Tibial artery (tissue), 4 donors: ENCODE data around the gene HAL.
A peak's percentile ranks its signal among the peaks of the same experiment; 100 is the strongest.

ENCODE experiments used
- DNase-seq, 2 donors: peaks; one replicate each; pipeline ENCODE4 v3.0.0-alpha.2; 2019
- H3K27ac ChIP-seq, 2 donors: fragments of 200-600 bp; sonication (generic) in 1 of 2; 1 replicate in 1 of 2; 2 replicates in 1 of 2; pipeline ENCODE4 v1.5.1; 2018 to 2019; ENCODE audit warnings: mild to moderate bottlenecking in 1 of 2
- H3K27me3 ChIP-seq, 2 donors: fragments of 200-600 bp; sonication (generic) in 1 of 2; one replicate each; pipeline versions ENCODE4 v1.5.1 to v1.6.0; 2016 to 2019
- H3K36me3 ChIP-seq, 3 donors: fragments of 200-600 bp; sonication (generic) in 2 of 3; one replicate each; pipeline ENCODE4 v1.5.1; 2016 to 2019; ENCODE audit warnings: mild to moderate bottlenecking in 2 of 3
- H3K4me1 ChIP-seq, 4 donors: fragments of 200-600 bp; sonication (generic) in 2 of 4; 1 replicate in 3 of 4; 2 replicates in 1 of 4; pipeline ENCODE4 v1.5.1; 2016 to 2019
- H3K4me3 ChIP-seq, 2 donors: fragments of 200-600 bp; sonication (generic) in 1 of 2; 1 replicate in 1 of 2; 2 replicates in 1 of 2; pipeline ENCODE4 v1.5.1; 2018 to 2019; ENCODE audit warnings: mild to moderate bottlenecking in 2 of 2
- H3K9me3 ChIP-seq, 3 donors: fragments of 200-600 bp; sonication (generic) in 1 of 3; one replicate each; pipeline ENCODE4 v1.5.1; 2016 to 2019
- intact Hi-C: fragments of 100-400 bp; cut with DNase I; formaldehyde crosslinking; loops from one replicate; pipeline ENCODE4 v1.15.0; 2023; ENCODE audit warnings: low total_unique reads
- TF ChIP-seq, protein P1 (sequence below), 2 experiments: fragments of 200-600 bp in 1 of 2; fragments of 450-650 bp in 1 of 2; IDR thresholded peaks; one replicate each; pipeline ENCODE4 v1.5.1; 2017 to 2019; ENCODE audit warnings: antibody characterized with exemption in 2 of 2, mild to moderate bottlenecking in 1 of 2, moderate library complexity in 1 of 2

Gene HAL

DNA sequence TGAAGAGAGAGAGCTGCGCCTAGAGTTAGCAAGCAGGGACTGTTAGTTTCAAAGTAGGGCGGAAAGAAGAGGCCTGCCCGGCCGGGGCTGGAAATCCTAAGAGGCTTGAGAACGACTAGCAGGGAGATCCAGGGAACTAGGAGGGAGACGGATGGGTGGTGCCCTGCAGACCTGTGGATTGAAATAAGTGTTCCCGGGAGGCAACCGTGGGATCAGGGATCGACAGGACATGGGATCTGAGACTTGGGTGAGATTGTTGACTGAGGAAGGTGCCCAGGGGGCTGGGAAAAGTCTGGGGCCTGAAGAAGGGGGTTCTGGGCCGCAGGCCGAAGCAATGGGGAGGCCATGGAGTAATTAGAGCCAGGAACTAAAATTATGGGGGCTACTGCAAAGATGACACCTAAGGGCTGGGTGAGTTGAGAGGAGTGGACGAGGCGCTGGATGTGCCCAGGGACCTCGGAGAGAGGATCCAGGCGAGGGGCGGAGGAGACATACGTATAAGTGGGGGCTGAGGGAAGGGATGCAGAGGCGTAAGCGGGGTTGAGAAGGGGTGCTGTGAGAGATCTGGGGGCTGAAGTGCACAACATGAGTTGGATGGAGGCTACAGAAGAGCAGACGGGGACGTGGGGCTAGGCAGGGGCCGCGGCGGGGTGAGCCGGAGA, 38.6 kb upstream of the HAL start:
- peak in 1 of 2 donors; percentile 25 for DNase-seq
- Histone ChIP-seq H3K4me1 (peaks cover 0 to 16% (median 10%) of the 10 kb centered on the region in 4 donors), H3K36me3 (no peaks in the 10 kb centered on the region), H3K27me3 (no peaks in the 10 kb centered on the region), H3K4me3 (peak overlapping the region; percentile 88 to 94), H3K9me3 (no peaks in the 10 kb centered on the region), H3K27ac (peak overlapping the region; percentile 91 to 95)
- TF ChIP-seq, protein P1, sequence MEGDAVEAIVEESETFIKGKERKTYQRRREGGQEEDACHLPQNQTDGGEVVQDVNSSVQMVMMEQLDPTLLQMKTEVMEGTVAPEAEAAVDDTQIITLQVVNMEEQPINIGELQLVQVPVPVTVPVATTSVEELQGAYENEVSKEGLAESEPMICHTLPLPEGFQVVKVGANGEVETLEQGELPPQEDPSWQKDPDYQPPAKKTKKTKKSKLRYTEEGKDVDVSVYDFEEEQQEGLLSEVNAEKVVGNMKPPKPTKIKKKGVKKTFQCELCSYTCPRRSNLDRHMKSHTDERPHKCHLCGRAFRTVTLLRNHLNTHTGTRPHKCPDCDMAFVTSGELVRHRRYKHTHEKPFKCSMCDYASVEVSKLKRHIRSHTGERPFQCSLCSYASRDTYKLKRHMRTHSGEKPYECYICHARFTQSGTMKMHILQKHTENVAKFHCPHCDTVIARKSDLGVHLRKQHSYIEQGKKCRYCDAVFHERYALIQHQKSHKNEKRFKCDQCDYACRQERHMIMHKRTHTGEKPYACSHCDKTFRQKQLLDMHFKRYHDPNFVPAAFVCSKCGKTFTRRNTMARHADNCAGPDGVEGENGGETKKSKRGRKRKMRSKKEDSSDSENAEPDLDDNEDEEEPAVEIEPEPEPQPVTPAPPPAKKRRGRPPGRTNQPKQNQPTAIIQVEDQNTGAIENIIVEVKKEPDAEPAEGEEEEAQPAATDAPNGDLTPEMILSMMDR (IDR thresholded peaks at IDR 0.05), result no peak
- intact Hi-C loops, result loop anchor here (10.0 kb wide), 1 partner anchor 370 kb away; the partner anchor contains the start of gene CDK17

DNA sequence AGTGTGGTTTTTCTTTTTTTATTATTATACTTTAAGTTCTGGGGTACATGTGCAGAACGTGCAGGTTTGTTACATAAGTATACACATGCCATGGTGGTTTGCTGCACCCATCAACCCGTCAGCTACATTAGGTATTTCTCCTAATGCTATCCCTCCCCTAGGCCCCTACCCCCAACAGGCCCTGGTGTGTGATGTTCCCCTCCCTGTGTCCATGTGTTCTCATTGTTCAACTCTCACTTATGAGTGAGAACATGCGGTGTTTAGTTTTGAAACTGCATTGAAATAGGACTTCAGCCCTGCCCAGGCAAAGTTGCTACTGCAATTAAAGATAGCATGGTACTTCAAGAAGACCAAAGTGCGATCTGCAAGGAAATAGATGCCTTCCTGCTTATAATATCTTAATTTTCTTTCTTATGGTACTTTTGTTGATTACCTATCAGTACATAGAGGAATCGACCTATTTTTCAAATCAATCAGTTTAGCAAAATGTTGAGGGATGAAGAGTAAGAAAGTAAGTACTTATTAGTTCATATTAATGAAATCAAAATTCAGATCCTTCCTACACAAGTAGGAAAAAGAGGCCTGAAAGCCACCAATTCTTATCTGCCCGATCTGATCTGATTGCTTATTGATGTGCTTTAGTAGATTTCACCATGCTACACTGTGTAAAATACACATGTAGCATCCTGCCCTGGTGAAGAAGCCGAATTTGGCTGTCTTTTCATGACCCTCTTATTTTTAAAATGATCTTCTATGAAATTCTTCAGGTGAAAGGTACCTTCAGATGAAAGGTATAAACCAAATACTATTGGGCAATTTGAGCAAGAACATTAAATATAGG, 37.6 kb upstream of the HAL start:
- TF ChIP-seq, protein P1 (IDR thresholded peaks at IDR 0.05), result no peak
- no peak for DNase-seq
- peak overlapping the region; percentile 91 to 95 for H3K27ac ChIP-seq
- no peaks in the 10 kb centered on the region for H3K27me3 ChIP-seq
- H3K36me3 ChIP-seq, result peaks cover 0 to under 1% (median 0%) of the 10 kb centered on the region in 3 donors
- H3K4me1 ChIP-seq, result peaks cover 0 to 16% (median 10%) of the 10 kb centered on the region in 4 donors
- intact Hi-C loops, result loop anchor here (10.0 kb wide), 1 partner anchor 371 kb away; the partner anchor contains the start of gene CDK17
- H3K4me3 ChIP-seq, result peak overlapping the region; percentile 88 to 94
- H3K9me3 ChIP-seq, result no peaks in the 10 kb centered on the region

DNA sequence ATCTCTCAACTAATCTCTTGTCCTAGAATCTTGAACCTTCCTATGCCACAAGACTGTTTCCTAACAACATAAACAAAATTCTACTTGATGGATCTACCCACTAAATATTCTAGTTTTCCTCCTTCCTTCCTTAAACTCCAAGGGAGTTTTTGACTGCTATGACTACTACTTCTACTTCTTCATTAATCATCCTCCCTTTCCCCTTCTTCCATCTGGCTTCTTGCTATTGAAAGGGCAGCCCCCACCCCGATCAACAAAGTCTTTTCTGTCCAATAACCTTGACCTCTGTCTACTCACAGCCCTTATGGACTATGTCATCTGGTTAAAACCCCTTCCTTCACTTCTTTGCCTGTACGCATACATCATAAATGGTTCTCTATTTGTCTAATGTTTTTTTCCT, 33.7 kb upstream of the HAL start:
- Histone ChIP-seq H3K4me3 (no peak overlapping the region), H3K27ac (no peak overlapping the region), H3K9me3 (no peaks in the 10 kb centered on the region), H3K27me3 (no peaks in the 10 kb centered on the region), H3K36me3 (peaks cover 17 to 36% (median 24%) of the 10 kb centered on the region in 3 donors), H3K4me1 (peaks cover 0 to 16% (median 10%) of the 10 kb centered on the region in 4 donors)
- TF ChIP-seq, protein P1 (IDR thresholded peaks at IDR 0.05), result no peak
- no peak for DNase-seq
- intact Hi-C loops, result loop anchor here (10.0 kb wide), 1 partner anchor 375 kb away; the partner anchor contains the start of gene CDK17

DNA sequence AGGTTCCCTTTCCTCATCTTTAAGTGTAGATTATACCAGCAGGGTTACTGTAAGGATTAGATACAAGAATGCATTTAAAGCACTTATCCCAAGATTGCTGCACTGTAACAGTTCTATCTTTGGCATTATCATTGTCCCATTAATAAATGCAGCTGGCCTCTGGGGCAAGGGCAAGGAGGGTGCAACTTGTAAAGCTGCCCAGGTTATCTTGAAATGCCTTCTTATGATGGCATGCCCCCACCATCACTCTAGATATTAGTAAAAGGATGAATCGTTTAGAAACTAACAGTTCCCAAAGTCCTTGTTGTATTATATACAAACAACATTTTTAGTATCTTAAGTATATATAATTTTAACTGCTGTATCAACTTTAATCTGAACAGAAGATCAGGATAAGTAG, 32.4 kb upstream of the HAL start:
- DNase-seq, result no peak
- Histone ChIP-seq H3K4me1 (peaks cover 0 to 6% (median 2%) of the 10 kb centered on the region in 4 donors), H3K36me3 (peaks cover 28 to 47% (median 36%) of the 10 kb centered on the region in 3 donors), H3K27me3 (no peaks in the 10 kb centered on the region), H3K9me3 (no peaks in the 10 kb centered on the region), H3K4me3 (no peak overlapping the region), H3K27ac (no peak overlapping the region)
- TF ChIP-seq, protein P1 (IDR thresholded peaks at IDR 0.05), result no peak
- intact Hi-C loops, result no loop called here

DNA sequence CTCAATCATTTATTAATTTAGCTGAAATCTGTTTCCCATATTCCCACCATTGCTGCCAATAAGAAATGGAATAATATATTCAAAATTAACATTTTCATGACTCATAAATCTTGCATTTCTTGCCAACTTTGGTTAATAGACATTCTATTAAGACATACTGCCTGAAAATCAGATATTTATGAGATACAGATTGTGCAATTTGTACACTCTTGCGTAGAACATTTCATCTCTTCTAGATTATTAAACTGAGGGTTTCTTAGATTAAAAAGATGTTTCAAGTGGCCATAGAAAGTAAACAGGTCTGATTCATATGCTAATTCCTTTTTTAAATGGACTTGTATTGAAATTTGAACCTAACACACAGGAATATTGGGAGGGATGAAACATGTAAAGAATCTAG, 30.2 kb upstream of the HAL start:
- no peak overlapping the region for H3K27ac ChIP-seq
- H3K4me3 ChIP-seq, result no peak overlapping the region
- no peak for DNase-seq
- H3K27me3 ChIP-seq, result no peaks in the 10 kb centered on the region
- no peaks in the 10 kb centered on the region for H3K4me1 ChIP-seq
- no peaks in the 10 kb centered on the region for H3K9me3 ChIP-seq
- peaks cover 48 to 64% (median 59%) of the 10 kb centered on the region in 3 donors for H3K36me3 ChIP-seq
- TF ChIP-seq, protein P1 (IDR thresholded peaks at IDR 0.05), result no peak
- intact Hi-C loops, result no loop called here
